CD8-positive, alpha-beta memory T cell (primary cell): ENCODE results near the gene SHCBP1L. TPM values are rescaled to one million over a fixed set of nuclear protein-coding genes. Genes with fewer than 3 reads are reported as not detected.
"Not testable (repeated sequence)": the region's sequence is repeated elsewhere in the genome, so short reads cannot be mapped to it uniquely, and the experiment has no call there.

Source experiments
- CTCF ChIA-PET: fragments of 350-600 bp; sonication (Branson Sonifier 250); formaldehyde crosslinking; loops from one replicate; lab custom pipeline; 2021; ENCODE audit warnings: antibody characterized with exemption; lab: Charles Lee
- POLR2A ChIA-PET: fragments of 350-600 bp; sonication (Branson Sonifier 250); formaldehyde crosslinking; loops from one replicate; lab custom pipeline; 2021; ENCODE audit warnings: antibody characterized with exemption; lab: Charles Lee
- DNase-seq, 5 donors: peaks; one replicate each; pipeline versions ENCODE4 v3.0.0 to v3.0.0-alpha.2; 2020 to 2022; ENCODE audit warnings: mixed read lengths in 1 of 5
- H3K27ac ChIP-seq: one replicate; pipeline ENCODE4 v1.7.0; 2013; ENCODE audit warnings: low read depth, mild to moderate bottlenecking, low read length, moderate library complexity
- H3K27me3 ChIP-seq: 2 replicates; pipeline ENCODE4 v1.7.0; 2013; ENCODE audit warnings: low read length, mild to moderate bottlenecking; ENCODE audit not compliant: insufficient read depth, poor library complexity, severe bottlenecking
- H3K36me3 ChIP-seq: 2 replicates; pipeline ENCODE4 v1.7.0; 2013; ENCODE audit warnings: mild to moderate bottlenecking, low read length, moderate library complexity; ENCODE audit not compliant: insufficient read depth
- H3K4me1 ChIP-seq: 2 replicates; pipeline ENCODE4 v1.7.0; 2013; ENCODE audit warnings: mild to moderate bottlenecking, low read length, moderate library complexity; ENCODE audit not compliant: insufficient read depth
- H3K4me3 ChIP-seq: 2 replicates; pipeline ENCODE4 v1.7.0; 2013; ENCODE audit warnings: mild to moderate bottlenecking, low read length
- H3K9me3 ChIP-seq: 2 replicates; pipeline ENCODE4 v1.7.0; 2013; ENCODE audit warnings: mild to moderate bottlenecking, low read length
- H3K27ac Mint-ChIP-seq, 8 donors: one replicate each; pipeline ENCODE4 v1.8.0; 2020 to 2021; ENCODE audit warnings: mixed read lengths in 8 of 8, mild to moderate bottlenecking in 6 of 8, inconsistent platforms in 3 of 8, moderate library complexity in 3 of 8
- H3K27me3 Mint-ChIP-seq, 2 donors: one replicate each; pipeline ENCODE4 v1.8.0; 2020 to 2021; ENCODE audit warnings: mixed read lengths in 2 of 2, mild to moderate bottlenecking in 1 of 2, moderate library complexity in 1 of 2
- H3K36me3 Mint-ChIP-seq, 3 donors: one replicate each; pipeline ENCODE4 v1.8.0; 2020 to 2021; ENCODE audit warnings: mixed read lengths in 3 of 3, inconsistent platforms in 1 of 3, mild to moderate bottlenecking in 1 of 3
- H3K4me1 Mint-ChIP-seq, 3 donors: one replicate each; pipeline ENCODE4 v1.8.0; 2020 to 2021; ENCODE audit warnings: mixed read lengths in 3 of 3, inconsistent platforms in 1 of 3, mild to moderate bottlenecking in 1 of 3
- H3K4me3 Mint-ChIP-seq, 7 donors: one replicate each; pipeline ENCODE4 v1.8.0; 2020 to 2021; ENCODE audit warnings: mixed read lengths in 7 of 7, mild to moderate bottlenecking in 6 of 7, moderate library complexity in 4 of 7, inconsistent platforms in 2 of 7
- H3K9me3 Mint-ChIP-seq, 5 donors: one replicate each; pipeline ENCODE4 v1.8.0; 2020 to 2022; ENCODE audit warnings: mixed read lengths in 5 of 5, mild to moderate bottlenecking in 3 of 5, moderate library complexity in 2 of 5, inconsistent platforms in 1 of 5
- polyA plus RNA-seq: library from polyadenylated mRNA; unstranded; fragments of 300-500 nt; fragmentation: Illumina TruSeq; gene quantifications from one replicate; pipeline ENCODE4 v1.2.3, GENCODE V29; 2021
- total RNA-seq, 2 experiments: library from RNA; stranded (reverse); gene quantifications; one replicate each; pipeline ENCODE4 v1.2.3, GENCODE V29; 2021

The SHCBP1L gene
- total and polyA plus RNA-seq, 3 experiments from 2014 or later, result not detected

GRCh38 chr1:182927693-182928433, 25.1 kb downstream of the SHCBP1L start:
- Mint-ChIP-seq H3K27me3 (peaks cover 0 to 11% of the 10 kb centered on the region in 2 donors), H3K36me3 (no peaks in the 10 kb centered on the region), H3K9me3 (no peaks in the 10 kb centered on the region), H3K27ac (no peak overlapping the region), H3K4me3 (no peak overlapping the region), H3K4me1 (no peaks in the 10 kb centered on the region)
- POLR2A ChIA-PET, result no interaction called here
- Histone ChIP-seq H3K36me3 (no peaks in the 10 kb centered on the region), H3K27ac (no peak overlapping the region), H3K9me3 (no peaks in the 10 kb centered on the region), H3K27me3 (no peaks in the 10 kb centered on the region), H3K4me1 (no peaks in the 10 kb centered on the region), H3K4me3 (no peak overlapping the region)
- DNase-seq, result no peak
- CTCF ChIA-PET, result no interaction called here

- ChIA-PET CTCF (no interaction called here), POLR2A (no interaction called here)
- Mint-ChIP-seq H3K36me3 (no peaks in the 10 kb centered on the region), H3K27me3 (peaks cover 3 to 22% of the 10 kb centered on the region in 2 donors), H3K9me3 (no peaks in the 10 kb centered on the region), H3K27ac (no peak overlapping the region), H3K4me1 (no peaks in the 10 kb centered on the region), H3K4me3 (no peak overlapping the region)
- H3K4me1 ChIP-seq, result no peaks in the 10 kb centered on the region
- no peaks in the 10 kb centered on the region for H3K9me3 ChIP-seq
- H3K36me3 ChIP-seq, result no peaks in the 10 kb centered on the region
- no peak overlapping the region for H3K4me3 ChIP-seq
- no peaks in the 10 kb centered on the region for H3K27me3 ChIP-seq
- no peak for DNase-seq
- no peak overlapping the region for H3K27ac ChIP-seq
Measured at GRCh38 chr1:182925661-182926060, 27.3 kb downstream of the SHCBP1L start.

GRCh38 chr1:182917378-182917777, 35.6 kb downstream of the SHCBP1L start:
- Histone ChIP-seq H3K36me3 (no peaks in the 10 kb centered on the region), H3K4me3 (no peak overlapping the region), H3K27ac (no peak overlapping the region), H3K4me1 (no peaks in the 10 kb centered on the region), H3K9me3 (no peaks in the 10 kb centered on the region), H3K27me3 (no peaks in the 10 kb centered on the region)
- Mint-ChIP-seq H3K27me3 (peaks cover 9 to 55% of the 10 kb centered on the region in 2 donors), H3K9me3 (peaks cover 0 to 4% (median 0%) of the 10 kb centered on the region in 5 donors), H3K27ac (no peak overlapping the region), H3K4me3 (no peak overlapping the region), H3K36me3 (peaks cover 0 to 4% (median 0%) of the 10 kb centered on the region in 3 donors), H3K4me1 (no peaks in the 10 kb centered on the region)
- ChIA-PET CTCF (no interaction called here), POLR2A (no interaction called here)
- DNase-seq, result no peak

- ChIA-PET CTCF (no interaction called here), POLR2A (no interaction called here)
- H3K27me3 Mint-ChIP-seq, result peaks cover 7 to 53% of the 10 kb centered on the region in 2 donors
- H3K9me3 ChIP-seq, result no peaks in the 10 kb centered on the region
- DNase-seq, result no peak
- H3K27ac ChIP-seq, result no peak overlapping the region
- no peaks in the 10 kb centered on the region for H3K4me1 Mint-ChIP-seq
- H3K4me3 ChIP-seq, result no peak overlapping the region
- H3K36me3 Mint-ChIP-seq, result peaks cover 0 to 11% (median 3%) of the 10 kb centered on the region in 3 donors
- no peaks in the 10 kb centered on the region for H3K4me1 ChIP-seq
- H3K36me3 ChIP-seq, result no peaks in the 10 kb centered on the region
- no peak overlapping the region for H3K4me3 Mint-ChIP-seq
- H3K9me3 Mint-ChIP-seq, result peaks cover 8 to 12% (median 10%) of the 10 kb centered on the region in 5 donors
- H3K27me3 ChIP-seq, result no peaks in the 10 kb centered on the region
- no peak overlapping the region for H3K27ac Mint-ChIP-seq
Measured at GRCh38 chr1:182913401-182913800, 39.6 kb downstream of the SHCBP1L start.

GRCh38 chr1:182910143-182910542, 42.8 kb downstream of the SHCBP1L start:
- no peaks in the 10 kb centered on the region for H3K4me1 ChIP-seq
- POLR2A ChIA-PET, result no interaction called here
- CTCF ChIA-PET, result no interaction called here

GRCh38 chr1:182909578-182909977, 43.4 kb downstream of the SHCBP1L start:
- H3K27me3 ChIP-seq, result no peaks in the 10 kb centered on the region
- Mint-ChIP-seq H3K9me3 (peaks cover 8 to 12% (median 10%) of the 10 kb centered on the region in 5 donors), H3K4me3 (no peak overlapping the region), H3K27me3 (peaks cover 3 to 40% of the 10 kb centered on the region in 2 donors), H3K4me1 (no peaks in the 10 kb centered on the region), H3K27ac (no peak overlapping the region), H3K36me3 (peaks cover 0 to 11% (median 3%) of the 10 kb centered on the region in 3 donors)
- no peak for DNase-seq
- no peaks in the 10 kb centered on the region for H3K9me3 ChIP-seq
- no peak overlapping the region for H3K4me3 ChIP-seq
- no peaks in the 10 kb centered on the region for H3K36me3 ChIP-seq
- no peak overlapping the region for H3K27ac ChIP-seq
- POLR2A ChIA-PET, result no interaction called here
- no peaks in the 10 kb centered on the region for H3K4me1 ChIP-seq
- CTCF ChIA-PET, result no interaction called here

More at GRCh38 chr1:182910143-182910542, 42.8 kb downstream of the SHCBP1L start:
- no peak for DNase-seq
- Histone ChIP-seq H3K36me3 (no peaks in the 10 kb centered on the region), H3K4me3 (no peak overlapping the region), H3K27ac (no peak overlapping the region), H3K9me3 (no peaks in the 10 kb centered on the region), H3K27me3 (no peaks in the 10 kb centered on the region)
- Mint-ChIP-seq H3K4me3 (no peak overlapping the region), H3K27ac (no peak overlapping the region), H3K36me3 (peaks cover 0 to 11% (median 3%) of the 10 kb centered on the region in 3 donors), H3K9me3 (peaks cover 8 to 12% (median 10%) of the 10 kb centered on the region in 5 donors), H3K4me1 (no peaks in the 10 kb centered on the region), H3K27me3 (peaks cover 3 to 42% of the 10 kb centered on the region in 2 donors)

GRCh38 chr1:182905321-182905720, 47.6 kb downstream of the SHCBP1L start:
- ChIA-PET POLR2A (no interaction called here), CTCF (no interaction called here)
- Histone ChIP-seq H3K4me1 (no peaks in the 10 kb centered on the region), H3K27ac (no peak overlapping the region), H3K4me3 (no peak overlapping the region), H3K9me3 (no peaks in the 10 kb centered on the region), H3K36me3 (no peaks in the 10 kb centered on the region), H3K27me3 (no peaks in the 10 kb centered on the region)
- Mint-ChIP-seq H3K27ac (no peak overlapping the region), H3K9me3 (peaks cover 0 to 2% (median under 1%) of the 10 kb centered on the region in 5 donors), H3K36me3 (no peaks in the 10 kb centered on the region), H3K27me3 (peaks cover 0 to 16% of the 10 kb centered on the region in 2 donors), H3K4me1 (no peaks in the 10 kb centered on the region), H3K4me3 (no peak overlapping the region)
- DNase-seq, result no peak

- H3K4me1 Mint-ChIP-seq, H3K36me3 ChIP-seq, H3K36me3 Mint-ChIP-seq, H3K27me3 Mint-ChIP-seq, H3K27me3 ChIP-seq, H3K9me3 ChIP-seq, H3K4me3 ChIP-seq, CTCF ChIA-PET, POLR2A ChIA-PET, H3K4me3 Mint-ChIP-seq, H3K4me1 ChIP-seq, H3K9me3 Mint-ChIP-seq, H3K27ac ChIP-seq, DNase-seq, H3K27ac Mint-ChIP-seq: not testable (repeated sequence)
Measured at GRCh38 chr1:182901946-182902345, 51.0 kb downstream of the SHCBP1L start.
